SU-DHL-6 (cell line): ENCODE measurements around the gene RPL23.

Source experiments
- H2AFZ ChIP-seq: fragments of 200-600 bp; sonication (generic); 2 replicates; pipeline ENCODE4 v1.6.1; 2014; ENCODE audit warnings: low read depth, mild to moderate bottlenecking, moderate library complexity, mixed read lengths, antibody characterized with exemption, low read length; ENCODE audit not compliant: severe bottlenecking
- H3F3A ChIP-seq: fragments of 200-600 bp; shearing (Covaris generic); 2 replicates; pipeline ENCODE4 v1.6.0; 2016; ENCODE audit warnings: antibody characterized with exemption, mild to moderate bottlenecking; ENCODE audit not compliant: insufficient read depth
- H3K27ac ChIP-seq: fragments of 200-600 bp; sonication (generic); 2 replicates; pipeline ENCODE4 v1.5.1; 2016; ENCODE audit warnings: low read depth, mild to moderate bottlenecking, low read length, moderate library complexity, mixed read lengths
- H3K27me3 ChIP-seq: fragments of 200-600 bp; sonication (generic), shearing (Covaris generic); 2 replicates; pipeline ENCODE4 v1.6.0; 2014; ENCODE audit warnings: mild to moderate bottlenecking, low read length
- H3K36me3 ChIP-seq: fragments of 200-600 bp; sonication (generic); 2 replicates; pipeline ENCODE4 v1.6.1; 2014; ENCODE audit warnings: mild to moderate bottlenecking, low read length, mixed read lengths
- H3K4me2 ChIP-seq: fragments of 300-600, 200-600 bp; shearing (Covaris generic), sonication (generic); 2 replicates; pipeline ENCODE4 v1.6.0; 2014; ENCODE audit warnings: low read length, low read depth, mild to moderate bottlenecking; ENCODE audit not compliant: poor library complexity, severe bottlenecking
- H3K4me3 ChIP-seq: fragments of 200-600 bp; sonication (generic); 2 replicates; pipeline ENCODE4 v1.5.1; 2014; ENCODE audit warnings: antibody characterized with exemption, low read length, mild to moderate bottlenecking, mixed read lengths; ENCODE audit not compliant: insufficient read depth, poor library complexity, severe bottlenecking
- H3K79me2 ChIP-seq: fragments of 200-600 bp; sonication (generic); 2 replicates; pipeline ENCODE4 v1.6.1; 2014; ENCODE audit warnings: mild to moderate bottlenecking, low read length, moderate library complexity; ENCODE audit not compliant: insufficient read depth
- H3K9ac ChIP-seq: fragments of 200-600 bp; sonication (generic); 2 replicates; pipeline ENCODE4 v1.7.0; 2014; ENCODE audit warnings: mild to moderate bottlenecking, low read length
- H3K9me2 ChIP-seq: fragments of 200-600 bp; sonication (generic); replicated peaks from 2 replicates; pipeline ENCODE4 v1.6.1; 2014; ENCODE audit warnings: low read length; ENCODE audit not compliant: insufficient read depth
- H3K9me3 ChIP-seq: fragments of 200-600 bp; sonication (generic); 2 replicates; pipeline ENCODE4 v1.6.1; 2014; ENCODE audit warnings: low read length, mixed read lengths; ENCODE audit not compliant: insufficient read depth
- H4K20me1 ChIP-seq: fragments of 200-600 bp; sonication (generic); 2 replicates; pipeline ENCODE4 v1.6.1; 2014; ENCODE audit warnings: low read depth, mild to moderate bottlenecking, antibody characterized with exemption, low read length, moderate library complexity, mixed read lengths
- CTCF ChIP-seq: fragments of 200-600 bp; sonication (generic); IDR thresholded peaks from one replicate; pipeline ENCODE4 v1.5.1; 2017; ENCODE audit warnings: antibody characterized with exemption, mild to moderate bottlenecking, low read length, moderate library complexity; ENCODE audit not compliant: insufficient read depth, poor library complexity, severe bottlenecking
- EZH2phosphoT487 ChIP-seq: fragments of 200-600 bp; sonication (generic), shearing (Covaris generic); conservative IDR thresholded peaks from 2 replicates; pipeline ENCODE4 v1.6.1; 2018; ENCODE audit warnings: mild to moderate bottlenecking, antibody characterized with exemption, low read length, moderate library complexity, mixed read lengths

The RPL23 gene

GRCh38 chr17:38825762-38826247 is 27.7 kb downstream of the RPL23 start:
- H2AFZ ChIP-seq = peak overlapping the region; percentile 62
- H3K9ac ChIP-seq = peak overlapping the region; percentile 77
- 0 out of 2 replicates have a peak, but pooled peaks cover 6% of the 10 kb centered on the region for H4K20me1 ChIP-seq
- no peaks in the 10 kb centered on the region for H3K9me3 ChIP-seq
- H3K36me3 ChIP-seq = no peaks in the 10 kb centered on the region
- H3K9me2 ChIP-seq = no peaks in the 10 kb centered on the region
- H3K4me3 ChIP-seq = peak overlapping the region; percentile 93
- TF ChIP-seq EZH2phosphoT487 (no peak), CTCF (no peak)
- no peaks in the 10 kb centered on the region for H3F3A ChIP-seq
- peaks cover 25% of the 10 kb centered on the region for H3K79me2 ChIP-seq
- H3K27ac ChIP-seq = peak overlapping the region; percentile 54
- H3K4me2 ChIP-seq = peak overlapping the region; percentile 85
- no peaks in the 10 kb centered on the region for H3K27me3 ChIP-seq

DNA sequence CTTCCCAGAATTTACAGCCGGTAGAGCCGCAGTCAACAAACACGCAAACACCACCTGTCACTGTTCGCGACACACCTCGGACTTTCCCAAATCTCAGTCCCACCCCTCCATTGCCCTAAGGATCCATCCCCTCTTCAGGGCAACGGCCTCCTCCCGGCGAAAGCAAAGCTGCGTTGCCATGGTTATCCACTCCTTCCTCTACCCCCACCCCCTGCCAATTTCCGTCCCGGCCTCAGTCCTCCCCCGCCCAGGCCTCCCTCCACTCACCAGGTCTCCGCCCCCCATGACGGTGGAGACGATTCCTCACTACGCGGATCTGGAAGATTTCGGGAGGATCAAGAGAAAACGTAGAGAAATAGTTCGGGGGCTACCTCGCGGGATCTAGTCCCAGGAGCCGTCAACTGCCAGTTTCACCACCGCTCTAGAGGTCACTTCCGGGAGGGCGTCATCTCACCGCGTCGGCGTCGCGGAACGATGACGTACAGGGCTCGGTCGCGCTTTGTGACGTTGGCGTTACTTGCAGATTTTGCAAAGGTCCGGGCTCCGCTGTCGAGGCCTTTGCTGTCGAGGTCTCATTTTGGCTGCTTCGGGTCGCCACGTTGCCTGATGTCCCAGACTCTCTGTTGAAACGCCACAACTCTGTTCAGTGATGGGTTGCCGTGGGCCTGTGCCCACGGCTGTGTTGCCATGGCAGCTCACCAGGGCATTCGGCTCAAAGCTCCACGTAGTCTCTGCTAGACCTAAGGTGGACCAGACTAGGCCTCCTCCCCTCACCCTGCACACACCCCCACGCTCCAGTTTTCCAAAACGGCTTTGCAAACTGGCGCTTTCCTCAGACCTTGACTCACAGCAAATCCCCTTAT is 28.4 kb downstream of the RPL23 start, which contains the start of gene CWC25:
Gene CWC25 (minus strand): TSS at position 423 of the 863 bp plus-strand sequence. CDS start 138 bp downstream, at position 285.
- Histone ChIP-seq H3K9me2 (no peaks in the 10 kb centered on the region), H3K36me3 (no peaks in the 10 kb centered on the region), H3K27me3 (no peaks in the 10 kb centered on the region), H3K9me3 (no peaks in the 10 kb centered on the region), H3K4me3 (peak within 1 kb of the TSS; percentile 93), H3K79me2 (peaks cover 25% of the 10 kb centered on the region), H3K27ac (peak within 1 kb of the TSS; percentile 54), H4K20me1 (0 out of 2 replicates have a peak, but pooled peaks cover 6% of the 10 kb centered on the region), H3F3A (no peaks in the 10 kb centered on the region), H3K9ac (peak within 1 kb of the TSS; percentile 77), H2AFZ (peak within 1 kb of the TSS; percentile 62), H3K4me2 (peak within 1 kb of the TSS; percentile 85)
- TF ChIP-seq CTCF (no peak), EZH2phosphoT487 (no peak)

DNA sequence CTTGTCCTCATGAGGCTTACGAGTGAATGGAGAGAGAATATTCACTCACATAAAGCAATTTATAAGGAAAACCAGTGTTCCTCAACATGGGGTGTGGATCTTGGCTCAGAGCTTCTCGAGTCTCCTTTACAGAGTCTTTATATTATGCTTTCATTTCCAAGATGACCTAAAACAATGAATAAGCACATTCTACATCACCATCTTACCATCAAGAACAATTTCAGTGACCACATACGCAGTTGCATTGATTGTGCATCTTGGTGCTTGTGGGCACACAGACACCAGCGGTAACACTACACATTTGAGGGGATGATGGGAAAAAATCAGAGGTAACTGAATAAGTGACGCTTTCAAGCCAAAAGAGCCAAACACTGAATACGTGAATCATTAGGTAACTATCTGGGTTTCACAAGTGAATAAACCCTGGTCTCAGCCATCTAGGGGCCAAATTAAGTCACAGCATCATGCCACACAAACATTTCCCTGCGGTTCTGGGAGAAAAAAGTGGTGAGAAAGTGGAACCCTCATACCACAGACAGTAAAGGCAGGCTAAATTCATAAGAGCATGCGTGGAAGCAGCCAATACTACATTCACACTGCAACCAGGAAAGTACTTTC is 37.8 kb downstream of the RPL23 start:
- Histone ChIP-seq H3K4me3 (no peak overlapping the region), H4K20me1 (no peaks in the 10 kb centered on the region), H3K9me3 (no peaks in the 10 kb centered on the region), H2AFZ (no peak overlapping the region), H3K9ac (no peak overlapping the region), H3K9me2 (no peaks in the 10 kb centered on the region), H3K27ac (no peak overlapping the region), H3K4me2 (no peak overlapping the region), H3K36me3 (peaks cover 9% of the 10 kb centered on the region; the same call in 1 of the 2 replicates), H3K79me2 (peaks cover 5% of the 10 kb centered on the region), H3F3A (no peaks in the 10 kb centered on the region), H3K27me3 (no peaks in the 10 kb centered on the region)
- TF ChIP-seq CTCF = no peak
- TF ChIP-seq EZH2phosphoT487 = no peak
